ENCODE results near the gene NQO2.
"Not testable (repeated sequence)": the region's sequence is repeated elsewhere in the genome, so short reads cannot be mapped to it uniquely, and the experiment has no call there.

The NQO2 gene

DNA sequence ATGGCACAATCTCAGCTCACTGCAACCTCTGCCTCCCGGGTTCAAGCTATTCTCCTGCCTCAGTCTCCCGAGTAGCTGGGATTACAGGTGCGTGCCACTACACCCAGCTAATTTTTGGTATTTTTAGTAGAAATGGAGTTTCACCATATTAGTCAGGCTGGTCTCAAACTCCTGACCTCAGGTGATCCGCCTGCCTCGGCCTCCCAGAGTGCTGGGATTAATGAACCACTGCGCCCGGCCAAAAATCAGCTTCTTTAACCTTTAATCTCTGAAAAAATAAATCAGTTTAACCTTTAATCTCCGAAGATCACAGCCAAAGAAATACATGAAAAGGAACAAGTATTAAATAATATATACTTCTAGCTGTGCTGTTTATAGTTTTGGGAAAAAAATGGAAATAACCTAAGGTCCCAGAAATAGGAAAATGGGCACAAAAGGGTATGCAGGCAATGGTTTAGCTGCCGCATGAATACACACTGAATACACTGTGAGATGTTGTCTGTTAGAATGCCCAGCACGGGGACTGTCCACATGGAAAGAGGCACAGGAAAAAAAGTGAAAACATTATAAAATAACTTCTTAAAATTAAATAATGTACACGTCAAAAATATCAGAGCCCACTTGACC lies 1.6 kb downstream of the NQO2 start:
- H3K36me3 ChIP-seq (ENCODE audit: control insufficient read depth in 5 of 5, insufficient read depth in 5 of 5, low read length in 5 of 5) = peaks cover 3 to 23% (median 20%) of the 10 kb centered on the region in 5 donors
- H3K9ac ChIP-seq (ENCODE audit: low read length in 5 of 5) = peak overlapping the region in 1 of 5 donors; percentile 35
- H3K27ac ChIP-seq (ENCODE audit: low read depth, low read length) = peak overlapping the region; percentile 97
- H3K4me1 ChIP-seq (ENCODE audit: control insufficient read depth in 5 of 5, insufficient read depth in 5 of 5, low read length in 5 of 5) = peaks cover 6 to 28% (median 25%) of the 10 kb centered on the region in 5 donors
- no peaks in the 10 kb centered on the region for H3K27me3 ChIP-seq (ENCODE audit: control insufficient read depth in 5 of 5, insufficient read depth in 4 of 5, low read length in 5 of 5)
- H3K9me3 ChIP-seq (ENCODE audit: control insufficient read depth in 5 of 5, low read length in 5 of 5) = no peaks in the 10 kb centered on the region
- no peak overlapping the region for H3K4me3 ChIP-seq (ENCODE audit: low read depth in 1 of 5, low read length in 5 of 5)

GRCh38 chr6:3001773-3002293 lies 2.1 kb downstream of the NQO2 start:
- no peaks in the 10 kb centered on the region for H3K9me3 ChIP-seq (ENCODE audit: control insufficient read depth in 5 of 5, low read length in 5 of 5)
- peak overlapping the region in 1 of 5 donors; percentile 35 for H3K9ac ChIP-seq (ENCODE audit: low read length in 5 of 5)
- peak overlapping the region; percentile 97 for H3K27ac ChIP-seq (ENCODE audit: low read depth, low read length)

GRCh38 chr6:3003226-3003625 lies 3.5 kb downstream of the NQO2 start:
- H3K4me3 ChIP-seq (ENCODE audit: low read depth in 1 of 5, low read length in 5 of 5); H3K27me3 ChIP-seq (ENCODE audit: control insufficient read depth in 5 of 5, insufficient read depth in 4 of 5, low read length in 5 of 5); H3K27ac ChIP-seq (ENCODE audit: low read depth, low read length); H3K9me3 ChIP-seq (ENCODE audit: control insufficient read depth in 5 of 5, low read length in 5 of 5); H3K9ac ChIP-seq (ENCODE audit: low read length in 5 of 5): not testable (repeated sequence)
- Histone ChIP-seq H3K4me1 (ENCODE audit: control insufficient read depth in 5 of 5, insufficient read depth in 5 of 5, low read length in 5 of 5) (peaks cover 6 to 28% (median 25%) of the 10 kb centered on the region in 5 donors), H3K36me3 (ENCODE audit: control insufficient read depth in 5 of 5, insufficient read depth in 5 of 5, low read length in 5 of 5) (peaks cover 5 to 42% (median 34%) of the 10 kb centered on the region in 5 donors)

More at GRCh38 chr6:3001773-3002293, 2.1 kb downstream of the NQO2 start:
- H3K36me3 ChIP-seq (ENCODE audit: control insufficient read depth in 5 of 5, insufficient read depth in 5 of 5, low read length in 5 of 5) = peaks cover 3 to 28% (median 25%) of the 10 kb centered on the region in 5 donors
- no peak overlapping the region for H3K4me3 ChIP-seq (ENCODE audit: low read depth in 1 of 5, low read length in 5 of 5)
- no peaks in the 10 kb centered on the region for H3K27me3 ChIP-seq (ENCODE audit: control insufficient read depth in 5 of 5, insufficient read depth in 4 of 5, low read length in 5 of 5)
- peaks cover 6 to 28% (median 25%) of the 10 kb centered on the region in 5 donors for H3K4me1 ChIP-seq (ENCODE audit: control insufficient read depth in 5 of 5, insufficient read depth in 5 of 5, low read length in 5 of 5)

DNA sequence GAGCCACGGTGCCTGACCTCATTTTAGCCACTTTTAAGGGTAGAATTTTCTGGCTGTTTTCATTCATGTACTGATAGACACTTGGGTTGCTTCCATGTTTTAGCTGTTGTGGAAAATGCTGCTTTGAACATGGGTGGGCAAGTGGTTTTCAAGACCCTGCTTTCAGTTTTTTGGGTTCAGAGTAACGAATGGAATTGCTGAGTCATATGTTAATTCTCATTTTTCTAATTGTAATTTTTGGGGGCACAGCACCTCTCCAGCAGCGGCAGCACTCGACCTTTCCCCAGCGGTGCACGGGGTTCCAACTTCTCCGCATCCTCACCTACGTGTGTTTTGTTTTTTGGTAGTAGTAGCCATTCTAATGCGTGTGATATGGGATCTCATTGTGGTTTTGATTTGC lies 5.4 kb downstream of the NQO2 start:
- Histone ChIP-seq H3K4me1 (ENCODE audit: control insufficient read depth in 5 of 5, insufficient read depth in 5 of 5, low read length in 5 of 5) (peaks cover 0 to 16% (median 11%) of the 10 kb centered on the region in 5 donors), H3K4me3 (ENCODE audit: low read depth in 1 of 5, low read length in 5 of 5) (no peak overlapping the region), H3K27me3 (ENCODE audit: control insufficient read depth in 5 of 5, insufficient read depth in 4 of 5, low read length in 5 of 5) (no peaks in the 10 kb centered on the region), H3K9ac (ENCODE audit: low read length in 5 of 5) (no peak overlapping the region), H3K36me3 (ENCODE audit: control insufficient read depth in 5 of 5, insufficient read depth in 5 of 5, low read length in 5 of 5) (peaks cover 9 to 52% (median 41%) of the 10 kb centered on the region in 5 donors), H3K9me3 (ENCODE audit: control insufficient read depth in 5 of 5, low read length in 5 of 5) (no peaks in the 10 kb centered on the region), H3K27ac (ENCODE audit: low read depth, low read length) (no peak overlapping the region)

- H3K9me3 ChIP-seq (ENCODE audit: control insufficient read depth in 5 of 5, low read length in 5 of 5) = peaks cover 0 to 4% (median under 1%) of the 10 kb centered on the region in 5 donors
- peaks cover 0 to 12% (median 6%) of the 10 kb centered on the region in 5 donors for H3K4me1 ChIP-seq (ENCODE audit: control insufficient read depth in 5 of 5, insufficient read depth in 5 of 5, low read length in 5 of 5)
- no peak overlapping the region for H3K9ac ChIP-seq (ENCODE audit: low read length in 5 of 5)
- no peak overlapping the region for H3K4me3 ChIP-seq (ENCODE audit: low read depth in 1 of 5, low read length in 5 of 5)
- no peak overlapping the region for H3K27ac ChIP-seq (ENCODE audit: low read depth, low read length)
- peaks cover 13 to 60% (median 49%) of the 10 kb centered on the region in 5 donors for H3K36me3 ChIP-seq (ENCODE audit: control insufficient read depth in 5 of 5, insufficient read depth in 5 of 5, low read length in 5 of 5)
- H3K27me3 ChIP-seq (ENCODE audit: control insufficient read depth in 5 of 5, insufficient read depth in 4 of 5, low read length in 5 of 5) = no peaks in the 10 kb centered on the region
These were observed 6.2 kb downstream of the NQO2 start for GRCh38 chr6:3005874-3006273.

- H3K4me1 ChIP-seq (ENCODE audit: control insufficient read depth in 5 of 5, insufficient read depth in 5 of 5, low read length in 5 of 5) = peaks cover 0 to 7% (median 6%) of the 10 kb centered on the region in 5 donors
- no peak overlapping the region for H3K4me3 ChIP-seq (ENCODE audit: low read depth in 1 of 5, low read length in 5 of 5)
- H3K27me3 ChIP-seq (ENCODE audit: control insufficient read depth in 5 of 5, insufficient read depth in 4 of 5, low read length in 5 of 5) = no peaks in the 10 kb centered on the region
- peaks cover 19 to 62% (median 54%) of the 10 kb centered on the region in 5 donors for H3K36me3 ChIP-seq (ENCODE audit: control insufficient read depth in 5 of 5, insufficient read depth in 5 of 5, low read length in 5 of 5)
- no peak overlapping the region for H3K27ac ChIP-seq (ENCODE audit: low read depth, low read length)
- peaks cover 0 to 5% (median 4%) of the 10 kb centered on the region in 5 donors for H3K9me3 ChIP-seq (ENCODE audit: control insufficient read depth in 5 of 5, low read length in 5 of 5)
- no peak overlapping the region for H3K9ac ChIP-seq (ENCODE audit: low read length in 5 of 5)
These were observed 6.8 kb downstream of the NQO2 start for GRCh38 chr6:3006476-3006875.

DNA sequence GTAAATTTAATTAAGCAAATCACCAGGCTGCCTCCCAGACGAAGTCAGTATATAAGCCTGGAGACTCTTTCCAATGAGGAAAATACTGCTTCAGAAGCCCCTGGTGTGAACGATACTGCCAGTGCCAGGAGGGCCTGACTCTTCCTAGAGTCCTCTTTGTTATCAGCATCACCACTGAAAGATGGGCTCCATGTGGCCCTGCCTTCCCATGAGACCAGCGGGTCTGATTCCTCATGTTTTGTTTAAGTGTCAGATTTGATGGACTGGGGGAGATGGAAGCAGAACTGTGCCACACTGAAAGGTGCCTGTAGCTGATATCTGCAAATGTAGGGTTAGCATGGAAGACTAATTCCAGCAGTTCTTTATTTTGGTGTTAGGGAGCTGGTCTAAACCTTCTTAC lies 7.9 kb downstream of the NQO2 start:
- Histone ChIP-seq H3K36me3 (ENCODE audit: control insufficient read depth in 5 of 5, insufficient read depth in 5 of 5, low read length in 5 of 5) (peaks cover 28 to 70% (median 63%) of the 10 kb centered on the region in 5 donors), H3K27me3 (ENCODE audit: control insufficient read depth in 5 of 5, insufficient read depth in 4 of 5, low read length in 5 of 5) (no peaks in the 10 kb centered on the region), H3K4me3 (ENCODE audit: low read depth in 1 of 5, low read length in 5 of 5) (no peak overlapping the region), H3K9ac (ENCODE audit: low read length in 5 of 5) (no peak overlapping the region), H3K27ac (ENCODE audit: low read depth, low read length) (no peak overlapping the region), H3K9me3 (ENCODE audit: control insufficient read depth in 5 of 5, low read length in 5 of 5) (peaks cover 0 to 16% (median 8%) of the 10 kb centered on the region in 5 donors), H3K4me1 (ENCODE audit: control insufficient read depth in 5 of 5, insufficient read depth in 5 of 5, low read length in 5 of 5) (no peaks in the 10 kb centered on the region)

DNA sequence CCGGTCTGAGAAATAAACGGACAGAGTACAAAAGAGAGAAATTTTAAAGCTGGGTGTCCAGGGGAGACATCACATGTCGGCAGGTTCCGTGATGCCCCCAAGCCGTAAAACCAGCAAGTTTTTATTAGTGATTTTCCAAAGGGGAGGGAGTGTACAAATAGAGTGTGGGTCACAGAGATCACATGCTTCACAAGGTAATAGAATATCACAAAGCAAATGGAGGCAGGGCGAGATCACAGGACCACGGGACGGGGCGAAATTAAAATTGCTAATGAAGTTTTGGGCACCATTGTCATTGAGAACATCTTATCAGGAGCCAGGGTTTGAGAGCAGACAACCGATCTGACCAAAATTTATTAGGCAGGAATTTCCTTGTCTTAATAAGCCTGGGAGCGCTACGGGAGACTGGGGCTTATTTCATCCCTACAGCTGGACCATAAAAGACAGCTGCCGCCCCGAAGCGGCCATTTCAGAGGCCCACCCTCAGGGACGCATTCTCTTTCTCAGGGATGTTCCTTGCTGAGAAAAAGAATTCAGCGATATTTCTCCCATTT lies 9.1 kb downstream of the NQO2 start:
- not testable (repeated sequence) for H3K4me1 ChIP-seq (ENCODE audit: control insufficient read depth in 5 of 5, insufficient read depth in 5 of 5, low read length in 5 of 5); H3K9ac ChIP-seq (ENCODE audit: low read length in 5 of 5); H3K27ac ChIP-seq (ENCODE audit: low read depth, low read length); H3K4me3 ChIP-seq (ENCODE audit: low read depth in 1 of 5, low read length in 5 of 5); H3K27me3 ChIP-seq (ENCODE audit: control insufficient read depth in 5 of 5, insufficient read depth in 4 of 5, low read length in 5 of 5)
- H3K9me3 ChIP-seq (ENCODE audit: control insufficient read depth in 5 of 5, low read length in 5 of 5) = peaks cover 0 to 16% (median 8%) of the 10 kb centered on the region in 5 donors
- H3K36me3 ChIP-seq (ENCODE audit: control insufficient read depth in 5 of 5, insufficient read depth in 5 of 5, low read length in 5 of 5) = peaks cover 29 to 77% (median 71%) of the 10 kb centered on the region in 5 donors

DNA sequence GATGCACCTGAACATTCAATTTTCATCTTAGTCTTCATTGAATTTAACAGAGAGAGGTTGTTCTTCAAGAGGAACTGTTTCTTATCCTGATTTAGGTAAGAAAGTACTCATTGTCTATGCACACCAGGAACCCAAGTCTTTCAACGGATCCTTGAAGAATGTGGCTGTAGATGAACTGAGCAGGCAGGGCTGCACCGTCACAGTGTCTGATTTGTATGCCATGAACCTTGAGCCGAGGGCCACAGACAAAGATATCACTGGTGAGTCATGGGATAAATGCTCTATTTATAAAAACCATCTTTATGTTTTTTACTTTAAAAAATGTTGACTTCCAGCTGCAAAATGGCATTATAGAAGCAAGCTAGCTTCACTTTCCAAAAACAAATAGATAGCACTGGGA lies 10.2 kb downstream of the NQO2 start:
- peaks cover 0 to 16% (median 8%) of the 10 kb centered on the region in 5 donors for H3K9me3 ChIP-seq (ENCODE audit: control insufficient read depth in 5 of 5, low read length in 5 of 5)
- no peak overlapping the region for H3K27ac ChIP-seq (ENCODE audit: low read depth, low read length)
- no peak overlapping the region for H3K4me3 ChIP-seq (ENCODE audit: low read depth in 1 of 5, low read length in 5 of 5)
- H3K27me3 ChIP-seq (ENCODE audit: control insufficient read depth in 5 of 5, insufficient read depth in 4 of 5, low read length in 5 of 5) = no peaks in the 10 kb centered on the region
- peaks cover 0 to 5% (median 0%) of the 10 kb centered on the region in 5 donors for H3K4me1 ChIP-seq (ENCODE audit: control insufficient read depth in 5 of 5, insufficient read depth in 5 of 5, low read length in 5 of 5)
- H3K9ac ChIP-seq (ENCODE audit: low read length in 5 of 5) = no peak overlapping the region
- peaks cover 26 to 77% (median 74%) of the 10 kb centered on the region in 5 donors for H3K36me3 ChIP-seq (ENCODE audit: control insufficient read depth in 5 of 5, insufficient read depth in 5 of 5, low read length in 5 of 5)

DNA sequence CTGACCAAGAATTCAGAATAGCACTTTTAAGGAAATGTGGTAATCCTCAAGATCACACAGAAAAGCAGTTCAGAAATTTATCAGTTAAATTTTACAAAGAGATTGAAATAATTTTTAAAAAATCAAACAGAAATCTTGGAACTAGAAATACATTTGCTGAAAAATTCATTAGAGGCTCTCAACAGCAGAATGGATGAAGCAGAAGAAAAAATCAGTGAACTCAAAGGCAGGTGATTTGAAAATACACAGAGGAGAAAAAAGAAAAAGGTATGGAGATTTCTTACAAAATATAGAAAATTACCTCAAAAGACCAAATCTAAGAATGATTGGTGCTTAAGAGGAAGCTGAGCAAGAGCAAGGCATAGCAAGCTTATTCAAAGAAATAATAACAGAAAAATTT lies 11.5 kb downstream of the NQO2 start:
- Histone ChIP-seq H3K27me3 (ENCODE audit: control insufficient read depth in 5 of 5, insufficient read depth in 4 of 5, low read length in 5 of 5) (no peaks in the 10 kb centered on the region), H3K4me3 (ENCODE audit: low read depth in 1 of 5, low read length in 5 of 5) (no peak overlapping the region), H3K27ac (ENCODE audit: low read depth, low read length) (no peak overlapping the region), H3K4me1 (ENCODE audit: control insufficient read depth in 5 of 5, insufficient read depth in 5 of 5, low read length in 5 of 5) (peaks cover 0 to 5% (median 0%) of the 10 kb centered on the region in 5 donors), H3K9me3 (ENCODE audit: control insufficient read depth in 5 of 5, low read length in 5 of 5) (peaks cover 0 to 16% (median 8%) of the 10 kb centered on the region in 5 donors), H3K9ac (ENCODE audit: low read length in 5 of 5) (no peak overlapping the region), H3K36me3 (ENCODE audit: control insufficient read depth in 5 of 5, insufficient read depth in 5 of 5, low read length in 5 of 5) (peaks cover 26 to 76% (median 72%) of the 10 kb centered on the region in 5 donors)
